Mesendoderm (in vitro differentiated cells): ENCODE measurements around the gene TMEM185A. TPM values are rescaled to one million over a fixed set of nuclear protein-coding genes. Genes with fewer than 3 reads are reported as not detected.
"Not testable (repeated sequence)": the region's sequence is repeated elsewhere in the genome, so short reads cannot be mapped to it uniquely, and the experiment has no call there.

Experiments
- DNase-seq: peaks from one replicate; pipeline ENCODE4 v3.0.0; 2013
- H2AK5ac ChIP-seq: 2 replicates; pipeline ENCODE4 v1.6.1; 2013; ENCODE audit warnings: low read length, inconsistent platforms
- H2BK120ac ChIP-seq: 2 replicates; pipeline ENCODE4 v1.6.1; 2013; ENCODE audit warnings: low read depth, mild to moderate bottlenecking, low read length, moderate library complexity, mixed read lengths
- H2BK15ac ChIP-seq: replicated peaks from 2 replicates; pipeline ENCODE4 v1.6.1; 2013; ENCODE audit warnings: low read depth, mild to moderate bottlenecking, moderate library complexity
- H2BK5ac ChIP-seq: 2 replicates; pipeline ENCODE4 v1.6.1; 2013; ENCODE audit warnings: low read length, inconsistent platforms
- H3K18ac ChIP-seq: 2 replicates; pipeline ENCODE4 v1.6.1; 2013; ENCODE audit warnings: mild to moderate bottlenecking, low read length, mixed read lengths
- H3K23ac ChIP-seq: one replicate; pipeline ENCODE4 v1.6.1; 2013; ENCODE audit warnings: low read length
- H3K27ac ChIP-seq: 2 replicates; pipeline ENCODE4 v1.5.1; 2013; ENCODE audit warnings: low read depth, mild to moderate bottlenecking, inconsistent platforms, low read length, moderate library complexity
- H3K27me3 ChIP-seq: 2 replicates; pipeline ENCODE4 v1.6.1; 2013; ENCODE audit warnings: low read length, control low read depth, mild to moderate bottlenecking, inconsistent platforms; ENCODE audit not compliant: insufficient read depth, poor library complexity
- H3K36me3 ChIP-seq: 2 replicates; pipeline ENCODE4 v1.6.1; 2013; ENCODE audit warnings: low read length, inconsistent platforms; ENCODE audit not compliant: control insufficient read depth, insufficient read depth
- H3K4ac ChIP-seq: one replicate; pipeline ENCODE4 v1.6.1; 2013; ENCODE audit warnings: low read depth, mild to moderate bottlenecking, low read length, moderate library complexity
- H3K4me1 ChIP-seq: 2 replicates; pipeline ENCODE4 v1.6.1; 2013; ENCODE audit warnings: low read depth, low read length, inconsistent platforms; ENCODE audit not compliant: control insufficient read depth
- H3K4me2 ChIP-seq: 2 replicates; pipeline ENCODE4 v1.6.1; 2013; ENCODE audit warnings: low read length
- H3K4me3 ChIP-seq: 2 replicates; pipeline ENCODE4 v1.5.1; 2013; ENCODE audit warnings: mild to moderate bottlenecking, low read length
- H3K56ac ChIP-seq: one replicate; pipeline ENCODE4 v1.6.1; 2013; ENCODE audit warnings: low read length
- H3K79me1 ChIP-seq: 2 replicates; pipeline ENCODE4 v1.6.1; 2013; ENCODE audit warnings: low read length, inconsistent platforms
- H3K79me2 ChIP-seq: 2 replicates; pipeline ENCODE4 v1.6.1; 2013; ENCODE audit warnings: mild to moderate bottlenecking, low read length; ENCODE audit not compliant: control insufficient read depth, insufficient read depth
- H3K9ac ChIP-seq: 2 replicates; pipeline ENCODE4 v1.6.1; 2013; ENCODE audit warnings: low read length, inconsistent platforms
- H4K5ac ChIP-seq: one replicate; pipeline ENCODE4 v1.6.1; 2013; ENCODE audit warnings: low read length
- H4K8ac ChIP-seq: one replicate; pipeline ENCODE4 v1.6.1; 2013; ENCODE audit warnings: low read depth, mild to moderate bottlenecking, control low read depth, low read length, moderate library complexity
- WGBS: extraction: QIAGEN DNeasy Blood & Tissue Kit; methylation state at CpG from one replicate; pipeline ENCODE4 v1.1.7; 2013; ENCODE audit warnings: low lambda C conversion rate, missing lambda C conversion rate; ENCODE audit not compliant: insufficient coverage; ENCODE audit errors: extremely low coverage; 5-methylcytosine and 5-hydroxymethylcytosine counted together
- polyA plus RNA-seq, 2 experiments: library from polyadenylated mRNA; stranded (reverse); fragments of 200-250 nt; gene quantifications; one replicate each; pipeline ENCODE4 v1.2.3, GENCODE V29; 2013

The TMEM185A gene
- 16.7 TPM for polyA plus RNA-seq (2013, experiment 1 of 2)
- polyA plus RNA-seq (2013, experiment 2 of 2), result 15.8 TPM

DNA sequence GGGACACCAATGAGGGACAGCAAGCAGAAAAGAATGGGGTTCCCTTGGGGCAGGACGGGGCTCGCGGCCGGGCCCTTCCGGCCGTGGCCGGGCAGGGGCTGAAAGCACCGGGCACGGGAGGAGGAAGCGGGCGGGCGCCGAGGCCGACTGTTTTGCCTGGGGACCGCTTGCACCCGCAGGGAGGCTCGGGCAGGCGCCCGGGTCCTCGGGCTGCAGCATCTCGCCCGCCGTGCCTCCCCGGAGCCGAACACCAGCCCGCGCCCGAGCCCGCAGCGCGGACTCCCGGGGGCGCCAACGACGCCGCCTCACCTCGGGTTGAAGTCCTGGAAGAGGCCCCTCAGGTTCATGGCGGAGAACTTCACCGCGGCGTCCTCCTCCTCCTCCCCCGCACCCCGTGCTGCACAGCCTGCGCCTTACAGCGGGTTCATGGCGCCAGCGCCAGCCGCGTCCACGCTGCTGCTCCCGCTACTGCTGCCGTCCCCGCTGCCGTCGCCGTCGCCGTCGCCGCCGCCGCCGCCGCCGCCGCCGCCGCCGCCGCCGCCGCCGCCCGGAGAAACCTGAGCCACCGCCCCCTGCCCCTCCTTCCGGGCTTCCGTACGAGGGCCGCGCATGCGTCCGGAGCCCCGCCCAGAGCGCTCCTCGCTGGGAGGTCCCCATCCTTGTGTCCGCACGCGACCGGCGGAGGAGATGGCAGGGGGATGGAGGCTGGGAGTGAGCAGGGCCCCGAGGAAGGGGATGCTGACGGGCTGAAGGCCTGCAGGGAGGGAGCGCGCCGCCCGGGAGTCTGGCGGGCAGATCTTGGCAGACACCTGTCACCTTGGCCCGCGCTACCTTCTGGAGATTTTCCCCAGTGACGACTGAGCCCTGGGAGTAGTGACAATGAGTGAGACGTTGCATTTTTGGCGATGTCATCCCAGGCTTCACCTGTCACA, at the start of gene TMEM185A:
Gene TMEM185A (minus strand): TSS at position 559 of the 932 bp plus-strand sequence. CDS start 212 bp downstream, at position 347.
- Histone ChIP-seq H3K4me1 (no peaks in the 10 kb centered on the region), H3K4ac (no peak within 1 kb of the TSS), H3K23ac (no peak within 1 kb of the TSS), H3K79me2 (peaks cover 8% of the 10 kb centered on the region), H3K56ac (peak within 1 kb of the TSS; percentile 88), H3K27ac (no peak within 1 kb of the TSS), H2AK5ac (no peak within 1 kb of the TSS), H3K36me3 (no peaks in the 10 kb centered on the region), H2BK120ac (peak within 1 kb of the TSS; percentile 56), H3K27me3 (no peaks in the 10 kb centered on the region), H3K4me3 (peak within 1 kb of the TSS; percentile 57), H3K18ac (peak within 1 kb of the TSS; percentile 65), H4K8ac (no peak within 1 kb of the TSS), H3K9ac (peak within 1 kb of the TSS; percentile 69), H4K5ac (no peak within 1 kb of the TSS), H2BK5ac (no peak within 1 kb of the TSS), H2BK15ac (no peak within 1 kb of the TSS), H3K79me1 (no peaks in the 10 kb centered on the region), H3K4me2 (peak within 1 kb of the TSS; percentile 46)
- no CpG with 5 or more reads among the region's 102 CpGs for WGBS
- DNase-seq, result peak; percentile 74

DNA sequence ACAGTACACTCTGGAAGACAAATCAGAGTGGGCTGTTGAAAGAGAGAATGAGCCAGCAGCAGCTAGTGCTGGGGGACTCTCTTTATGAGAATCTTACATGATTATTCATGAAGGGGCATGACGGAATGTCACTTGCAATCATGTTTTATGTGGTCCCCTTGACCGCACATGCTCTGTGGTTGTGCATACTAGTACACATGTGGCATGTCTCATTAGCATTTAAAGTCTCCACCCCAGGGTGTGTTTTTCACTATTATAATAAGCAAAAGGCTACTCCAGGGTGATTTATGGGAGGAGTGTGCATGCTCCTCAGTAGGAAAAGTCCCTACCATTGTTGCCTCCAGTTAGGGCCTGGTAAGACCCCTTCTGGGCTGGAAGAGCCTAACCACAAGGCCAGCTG, 49.6 kb upstream of the TMEM185A start:
- H4K5ac ChIP-seq, result no peak overlapping the region
- no peaks in the 10 kb centered on the region for H3K36me3 ChIP-seq
- peak overlapping the region; percentile 86 for H3K4ac ChIP-seq
- H2BK5ac ChIP-seq, result no peak overlapping the region
- no peak overlapping the region for H3K23ac ChIP-seq
- H3K27ac ChIP-seq, result peak overlapping the region; percentile 57
- peaks cover 4% of the 10 kb centered on the region for H3K4me1 ChIP-seq
- no peak overlapping the region for H2BK15ac ChIP-seq
- no peak overlapping the region for H2BK120ac ChIP-seq
- DNase-seq, result no peak
- H3K4me3 ChIP-seq, result no peak overlapping the region
- H3K56ac ChIP-seq, result peak overlapping the region; percentile 15
- no peak overlapping the region for H2AK5ac ChIP-seq
- no peak overlapping the region for H3K4me2 ChIP-seq
- H3K27me3 ChIP-seq, result no peaks in the 10 kb centered on the region
- H3K79me2 ChIP-seq, result no peaks in the 10 kb centered on the region
- H4K8ac ChIP-seq, result no peak overlapping the region
- no CpG with 5 or more reads among the region's 2 CpGs for whole genome bisulfite sequencing
- no peak overlapping the region for H3K9ac ChIP-seq
- peak overlapping the region; percentile 90 for H3K18ac ChIP-seq
- no peaks in the 10 kb centered on the region for H3K79me1 ChIP-seq

GRCh38 chrX:149679164-149679678, 47.6 kb upstream of the TMEM185A start:
- not testable (repeated sequence) for H3K36me3 ChIP-seq, H2BK120ac ChIP-seq, H2AK5ac ChIP-seq, H3K9ac ChIP-seq, H3K79me1 ChIP-seq, H3K23ac ChIP-seq, H3K4me2 ChIP-seq, H3K4me1 ChIP-seq, H3K18ac ChIP-seq, H4K8ac ChIP-seq, H3K4me3 ChIP-seq, H3K56ac ChIP-seq, H2BK5ac ChIP-seq, H4K5ac ChIP-seq, DNase-seq, H3K4ac ChIP-seq, H3K27ac ChIP-seq, H3K27me3 ChIP-seq, H2BK15ac ChIP-seq, H3K79me2 ChIP-seq
- WGBS, result no CpG with 5 or more reads among the region's 4 CpGs

- H3K9ac ChIP-seq, result not testable (repeated sequence)
These were observed 44.0 kb upstream of the TMEM185A start for GRCh38 chrX:149675554-149675953.

DNA sequence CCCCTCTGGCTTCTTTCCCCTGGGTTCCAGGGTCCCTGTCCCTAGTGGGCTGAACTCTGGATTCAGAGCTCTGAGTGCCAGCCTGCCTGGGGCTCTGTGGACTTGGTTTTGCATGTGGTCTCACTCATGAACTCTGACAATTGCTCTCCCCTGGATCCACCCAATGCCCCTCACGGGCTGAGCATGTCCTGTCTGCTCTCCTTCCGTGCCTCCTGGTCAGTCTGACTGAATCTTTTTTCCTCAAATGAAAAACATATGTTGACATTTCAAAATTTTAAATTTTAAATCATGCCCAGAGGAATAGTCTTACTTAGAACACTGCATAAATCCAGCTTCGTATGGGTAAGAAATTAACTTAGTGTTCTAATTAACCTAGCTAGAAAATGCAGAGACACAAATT, 43.5 kb upstream of the TMEM185A start:
- H2BK5ac ChIP-seq, H3K27ac ChIP-seq, H2BK15ac ChIP-seq, H4K5ac ChIP-seq, H3K23ac ChIP-seq, H3K4me3 ChIP-seq, H3K4me2 ChIP-seq, H3K56ac ChIP-seq, H3K4me1 ChIP-seq, H3K79me1 ChIP-seq, H3K27me3 ChIP-seq, H2AK5ac ChIP-seq, H3K36me3 ChIP-seq, H3K18ac ChIP-seq, H3K4ac ChIP-seq, H3K9ac ChIP-seq, DNase-seq, H2BK120ac ChIP-seq, H4K8ac ChIP-seq, H3K79me2 ChIP-seq: not testable (repeated sequence)
- no CpG with 5 or more reads among the region's 3 CpGs for WGBS

More at GRCh38 chrX:149675554-149675953, 44.0 kb upstream of the TMEM185A start:
- not testable (repeated sequence) for H3K36me3 ChIP-seq, H3K4me3 ChIP-seq, H2BK5ac ChIP-seq, H2BK120ac ChIP-seq, H3K4me2 ChIP-seq, H4K5ac ChIP-seq, H3K4me1 ChIP-seq, H3K18ac ChIP-seq, H2BK15ac ChIP-seq, H3K79me1 ChIP-seq, H3K27ac ChIP-seq, H3K4ac ChIP-seq, DNase-seq, H3K79me2 ChIP-seq, H4K8ac ChIP-seq, H3K27me3 ChIP-seq, H2AK5ac ChIP-seq, H3K56ac ChIP-seq, H3K23ac ChIP-seq
- WGBS, result no CpG with 5 or more reads among the region's 8 CpGs
